Thoracic aorta (tissue), 2 donors: ENCODE results near the gene OBSCN. TPM values are rescaled to one million over a fixed set of nuclear protein-coding genes. Genes with fewer than 3 reads are reported as not detected.

Source experiments
- ATAC-seq: fragments of 150-250 bp; one replicate; pipeline ENCODE4 v1.8.0; 2017; ENCODE audit warnings: low read depth; ENCODE audit not compliant: insufficient number of reproducible peaks, low FRiP score
- DNase-seq: peaks from one replicate; pipeline ENCODE4 v3.0.0-alpha.2; 2020; ENCODE audit warnings: low spot score
- H3K27ac ChIP-seq, 2 donors: fragments of 200-600 bp; sonication (generic); 1 replicate in 1 of 2; 2 replicates in 1 of 2; pipeline ENCODE4 v1.5.1; 2016; ENCODE audit warnings: mild to moderate bottlenecking in 2 of 2, moderate library complexity in 2 of 2
- H3K27me3 ChIP-seq: fragments of 200-600 bp; sonication (generic); replicated peaks from 2 replicates; pipeline ENCODE4 v1.6.0; 2016; ENCODE audit warnings: mild to moderate bottlenecking; ENCODE audit not compliant: insufficient read depth
- H3K36me3 ChIP-seq: fragments of 200-600 bp; sonication (generic); one replicate; pipeline ENCODE4 v1.5.1; 2016
- H3K4me1 ChIP-seq, 2 donors: fragments of 200-600 bp; sonication (generic); 1 replicate in 1 of 2; 2 replicates in 1 of 2; pipeline versions ENCODE4 v1.5.1 to v1.6.0; 2016; ENCODE audit warnings: low read depth in 2 of 2, mild to moderate bottlenecking in 1 of 2; ENCODE audit not compliant: control insufficient read depth in 1 of 2
- H3K4me3 ChIP-seq: fragments of 200-600 bp; sonication (generic); 2 replicates; pipeline ENCODE4 v1.5.1; 2016; ENCODE audit warnings: mild to moderate bottlenecking
- H3K9me3 ChIP-seq: fragments of 200-600 bp; sonication (generic); 2 replicates; pipeline ENCODE4 v1.5.1; 2016
- CTCF ChIP-seq: fragments of 200-600 bp; sonication (generic); IDR thresholded peaks from one replicate; pipeline ENCODE4 v1.5.1; 2019; ENCODE audit warnings: antibody characterized with exemption
- total RNA-seq, 2 donors: library from RNA; depleted of rRNA; stranded (reverse); fragments of >200 nt; gene quantifications; one replicate each; pipeline versions ENCODE4 v1.1.0 to v1.2.3, GENCODE V29; 2016

Gene OBSCN
- total RNA-seq, 2 donors from 2014 or later = 22.3 to 40.2 TPM

GRCh38 chr1:228259951-228260350 lies 52.1 kb downstream of the OBSCN start:
- H3K4me1 ChIP-seq = no peaks in the 10 kb centered on the region
- no peaks in the 10 kb centered on the region for H3K27me3 ChIP-seq
- no peak overlapping the region for H3K27ac ChIP-seq
- H3K36me3 ChIP-seq = no peaks in the 10 kb centered on the region
- no peak overlapping the region for H3K4me3 ChIP-seq
- DNase-seq (no peak), ATAC-seq (no peak)
- TF ChIP-seq CTCF = no peak
- no peaks in the 10 kb centered on the region for H3K9me3 ChIP-seq

GRCh38 chr1:228261706-228262105 lies 53.9 kb downstream of the OBSCN start:
- no peak overlapping the region for H3K27ac ChIP-seq
- DNase-seq (no peak), ATAC-seq (no peak)
- H3K4me1 ChIP-seq = no peaks in the 10 kb centered on the region
- H3K36me3 ChIP-seq = no peaks in the 10 kb centered on the region
- no peaks in the 10 kb centered on the region for H3K9me3 ChIP-seq
- H3K4me3 ChIP-seq = no peak overlapping the region
- TF ChIP-seq CTCF = no peak
- H3K27me3 ChIP-seq = no peaks in the 10 kb centered on the region

DNA sequence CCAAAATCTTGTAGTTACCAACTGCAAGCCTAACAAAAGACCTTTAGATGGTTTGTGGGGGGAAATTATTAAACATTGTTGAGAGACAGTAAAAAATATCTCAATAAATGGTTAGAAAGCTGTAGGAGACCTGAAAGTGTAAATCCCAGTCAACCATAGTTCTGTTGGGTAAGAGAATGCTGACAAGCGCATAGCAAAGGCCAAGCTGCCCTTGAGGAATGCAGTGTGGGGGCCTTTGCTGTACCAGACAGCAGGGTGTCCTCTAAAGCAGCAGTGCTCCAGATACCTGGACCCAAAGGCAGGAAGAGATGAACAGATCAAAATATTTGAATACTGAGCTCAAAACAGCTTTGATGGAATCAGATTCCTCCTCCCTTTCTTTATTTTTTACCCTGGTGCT lies 54.6 kb downstream of the OBSCN start:
- Histone ChIP-seq H3K9me3 (no peaks in the 10 kb centered on the region), H3K4me3 (no peak overlapping the region), H3K36me3 (no peaks in the 10 kb centered on the region), H3K27me3 (no peaks in the 10 kb centered on the region), H3K4me1 (no peaks in the 10 kb centered on the region), H3K27ac (no peak overlapping the region)
- no peak for ATAC-seq
- DNase-seq = no peak
- TF ChIP-seq CTCF = no peak

GRCh38 chr1:228263636-228264035 lies 55.8 kb downstream of the OBSCN start:
- no peak for TF ChIP-seq CTCF
- H3K4me1 ChIP-seq = no peaks in the 10 kb centered on the region
- no peaks in the 10 kb centered on the region for H3K27me3 ChIP-seq
- DNase-seq (no peak), ATAC-seq (no peak)
- H3K4me3 ChIP-seq = no peak overlapping the region
- H3K9me3 ChIP-seq = no peaks in the 10 kb centered on the region
- no peaks in the 10 kb centered on the region for H3K36me3 ChIP-seq
- no peak overlapping the region for H3K27ac ChIP-seq

GRCh38 chr1:228264090-228264829 lies 56.4 kb downstream of the OBSCN start:
- no peaks in the 10 kb centered on the region for H3K9me3 ChIP-seq
- no peaks in the 10 kb centered on the region for H3K36me3 ChIP-seq
- no peak for TF ChIP-seq CTCF
- no peak overlapping the region for H3K4me3 ChIP-seq
- no peak overlapping the region for H3K27ac ChIP-seq
- DNase-seq = no peak
- H3K4me1 ChIP-seq = no peaks in the 10 kb centered on the region
- no peak for ATAC-seq
- no peaks in the 10 kb centered on the region for H3K27me3 ChIP-seq
